Natural killer cell (primary cell): ENCODE results near the gene CDC73. TPM values are rescaled to one million over a fixed set of nuclear protein-coding genes. Genes with fewer than 3 reads are reported as not detected.

Experiments
- ATAC-seq, 3 donors: fragments of 150-1000 bp in 2 of 3; fragments of 200-7000 bp in 1 of 3; cut with Tn5 transposase; 1 replicate in 1 of 3; 2 replicates in 2 of 3; pipeline ENCODE4 v1.10.0; 2021; ENCODE audit warnings: mild to moderate bottlenecking in 2 of 3, moderate library complexity in 2 of 3
- DNase-seq, 2 donors: peaks; one replicate each; pipeline versions ENCODE4 v3.0.0 to v3.0.0-alpha.2; 2013 to 2021; ENCODE audit warnings: mixed read lengths in 1 of 2
- H3K27ac ChIP-seq: one replicate; pipeline ENCODE4 v1.5.1; 2013; ENCODE audit warnings: mild to moderate bottlenecking, low read length
- H3K27me3 ChIP-seq: one replicate; pipeline ENCODE4 v1.6.1; 2013; ENCODE audit warnings: low read length; ENCODE audit not compliant: control insufficient read depth, insufficient read depth
- H3K36me3 ChIP-seq: one replicate; pipeline ENCODE4 v1.6.1; 2013; ENCODE audit warnings: low read length; ENCODE audit not compliant: control insufficient read depth, insufficient read depth
- H3K4me1 ChIP-seq: one replicate; pipeline ENCODE4 v1.6.1; 2013; ENCODE audit warnings: low read length; ENCODE audit not compliant: control insufficient read depth, insufficient read depth
- H3K4me3 ChIP-seq: one replicate; pipeline ENCODE4 v1.5.1; 2013; ENCODE audit warnings: low read length
- H3K9me3 ChIP-seq: one replicate; pipeline ENCODE4 v1.6.1; 2013; ENCODE audit warnings: low read length; ENCODE audit not compliant: control insufficient read depth, insufficient read depth
- H3K27ac Mint-ChIP-seq, 2 donors: one replicate each; pipeline ENCODE4 v1.8.0; 2022; ENCODE audit warnings: mild to moderate bottlenecking in 2 of 2, mixed read lengths in 2 of 2, moderate library complexity in 1 of 2
- H3K27me3 Mint-ChIP-seq, 2 donors: one replicate each; pipeline ENCODE4 v1.8.0; 2022; ENCODE audit warnings: low read depth in 2 of 2, mixed read lengths in 2 of 2
- H3K36me3 Mint-ChIP-seq: one replicate; pipeline ENCODE4 v1.8.0; 2022; ENCODE audit warnings: mixed read lengths
- H3K4me1 Mint-ChIP-seq, 2 donors: one replicate each; pipeline ENCODE4 v1.8.0; 2022; ENCODE audit warnings: mixed read lengths in 2 of 2
- H3K4me3 Mint-ChIP-seq: one replicate; pipeline ENCODE4 v1.8.0; 2022; ENCODE audit warnings: mild to moderate bottlenecking, moderate library complexity, mixed read lengths
- H3K9me3 Mint-ChIP-seq, 2 donors: one replicate each; pipeline ENCODE4 v1.8.0; 2022; ENCODE audit warnings: mixed read lengths in 2 of 2
- WGBS: methylation state at CpG from one replicate; pipeline ENCODE4 v1.1.7; 2013; ENCODE audit warnings: missing lambda C conversion rate; ENCODE audit not compliant: insufficient coverage; 5-methylcytosine and 5-hydroxymethylcytosine counted together
- intact Hi-C: fragments of 100-400 bp; cut with micrococcal nuclease; formaldehyde crosslinking; loops from one replicate; pipeline ENCODE4 v1.14.2; 2022
- total RNA-seq, 4 donors: library from RNA; stranded (reverse); fragments of 120-200 nt in 1 of 4; gene quantifications; one replicate each; pipeline versions ENCODE4 v1.2.3 to v1.2.4, GENCODE V29; 2013 to 2022
- TF ChIP-seq, protein P1 (sequence below): fragments of 200-600 bp; IDR thresholded peaks from one replicate; pipeline ENCODE4 v1.8.0; 2022; ENCODE audit warnings: antibody characterized with exemption

Gene CDC73
- total RNA-seq, 3 donors from 2014 or later (not counting 1 experiment from before 2014, with no cell fraction given), result 73.2 to 86.0 (median 82.6) TPM

DNA sequence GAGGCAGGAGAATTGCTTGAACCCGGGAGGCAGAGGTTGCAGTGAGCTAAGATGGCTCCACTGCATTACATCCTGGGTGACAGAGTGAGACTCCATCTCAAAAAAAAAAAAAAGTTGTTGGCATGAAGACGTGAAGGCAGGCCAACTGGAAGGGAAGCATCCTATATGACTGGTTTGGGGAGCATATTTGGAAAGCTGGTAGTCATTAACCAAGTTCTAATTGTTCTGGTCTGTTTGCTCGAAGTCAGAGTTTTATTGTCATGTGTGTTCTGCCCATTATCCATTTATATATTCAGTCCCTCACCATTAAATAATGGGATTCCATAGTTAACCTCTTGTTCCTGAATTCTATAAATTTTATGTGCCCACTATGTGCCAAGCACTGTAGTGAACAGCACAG is 13.4 kb upstream of the CDC73 start:
- H3K4me1 ChIP-seq, result peaks cover 12% of the 10 kb centered on the region
- no peak overlapping the region for H3K4me3 ChIP-seq
- H3K27me3 ChIP-seq, result no peaks in the 10 kb centered on the region
- 70% methylated on average over 2 of the region's 3 CpGs for WGBS
- H3K4me1 Mint-ChIP-seq, result peaks cover 14 to 16% of the 10 kb centered on the region in 2 donors
- no peaks in the 10 kb centered on the region for H3K36me3 ChIP-seq
- no peak overlapping the region for H3K4me3 Mint-ChIP-seq
- H3K27ac ChIP-seq, result no peak overlapping the region
- TF ChIP-seq, protein P1, sequence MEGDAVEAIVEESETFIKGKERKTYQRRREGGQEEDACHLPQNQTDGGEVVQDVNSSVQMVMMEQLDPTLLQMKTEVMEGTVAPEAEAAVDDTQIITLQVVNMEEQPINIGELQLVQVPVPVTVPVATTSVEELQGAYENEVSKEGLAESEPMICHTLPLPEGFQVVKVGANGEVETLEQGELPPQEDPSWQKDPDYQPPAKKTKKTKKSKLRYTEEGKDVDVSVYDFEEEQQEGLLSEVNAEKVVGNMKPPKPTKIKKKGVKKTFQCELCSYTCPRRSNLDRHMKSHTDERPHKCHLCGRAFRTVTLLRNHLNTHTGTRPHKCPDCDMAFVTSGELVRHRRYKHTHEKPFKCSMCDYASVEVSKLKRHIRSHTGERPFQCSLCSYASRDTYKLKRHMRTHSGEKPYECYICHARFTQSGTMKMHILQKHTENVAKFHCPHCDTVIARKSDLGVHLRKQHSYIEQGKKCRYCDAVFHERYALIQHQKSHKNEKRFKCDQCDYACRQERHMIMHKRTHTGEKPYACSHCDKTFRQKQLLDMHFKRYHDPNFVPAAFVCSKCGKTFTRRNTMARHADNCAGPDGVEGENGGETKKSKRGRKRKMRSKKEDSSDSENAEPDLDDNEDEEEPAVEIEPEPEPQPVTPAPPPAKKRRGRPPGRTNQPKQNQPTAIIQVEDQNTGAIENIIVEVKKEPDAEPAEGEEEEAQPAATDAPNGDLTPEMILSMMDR, result no peak
- H3K27me3 Mint-ChIP-seq, result no peaks in the 10 kb centered on the region
- H3K36me3 Mint-ChIP-seq, result no peaks in the 10 kb centered on the region
- no peak overlapping the region for H3K27ac Mint-ChIP-seq
- intact Hi-C loops, result no loop called here
- no peak for DNase-seq
- no peaks in the 10 kb centered on the region for H3K9me3 Mint-ChIP-seq
- no peak for ATAC-seq
- no peaks in the 10 kb centered on the region for H3K9me3 ChIP-seq

DNA sequence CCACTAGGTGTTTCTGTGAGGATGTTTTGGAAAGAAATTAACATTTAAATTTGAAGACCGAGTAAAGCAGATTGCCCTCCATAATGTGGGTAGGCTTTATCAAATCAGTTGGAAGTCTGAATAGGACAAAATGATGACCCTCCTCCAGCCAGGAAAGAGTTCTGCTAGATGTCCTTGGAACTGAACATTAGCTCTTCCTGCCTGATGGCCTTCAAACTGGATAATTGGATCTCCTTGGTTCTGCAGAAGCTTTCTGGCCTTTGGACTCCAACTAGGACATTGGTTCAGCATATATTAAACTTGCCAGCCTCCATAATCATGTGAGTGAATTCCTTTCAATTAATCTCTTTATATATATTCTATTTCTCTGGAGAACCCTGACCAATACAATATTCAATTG is 12.2 kb upstream of the CDC73 start:
- intact Hi-C loops, result no loop called here
- ATAC-seq, result no peak
- no peaks in the 10 kb centered on the region for H3K36me3 Mint-ChIP-seq

DNA sequence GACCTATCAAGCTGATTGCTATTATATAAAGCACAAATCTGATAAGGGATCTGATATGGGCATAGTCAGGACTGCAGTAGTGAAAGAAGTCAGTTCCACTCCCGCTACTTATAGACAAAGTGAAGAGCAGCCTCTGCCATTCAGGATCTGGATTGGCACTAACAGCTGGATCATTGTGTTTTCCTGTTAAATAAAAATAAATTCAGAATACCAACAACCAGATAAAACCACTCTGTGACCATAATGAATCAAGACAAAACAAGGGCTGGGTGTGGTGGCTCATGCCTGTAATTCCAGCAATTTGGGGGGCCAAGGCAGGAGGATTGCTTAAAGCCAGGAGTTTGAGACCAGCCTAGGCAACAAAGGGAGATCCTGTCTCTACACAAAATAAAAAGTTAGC is 11.6 kb upstream of the CDC73 start:
- no peak overlapping the region for H3K4me3 ChIP-seq
- intact Hi-C loops, result no loop called here
- no peaks in the 10 kb centered on the region for H3K36me3 ChIP-seq

More for the DNA sequence above, 12.2 kb upstream of the CDC73 start:
- no peak overlapping the region for H3K4me3 Mint-ChIP-seq
- H3K9me3 Mint-ChIP-seq, result no peaks in the 10 kb centered on the region
- no peaks in the 10 kb centered on the region for H3K27me3 ChIP-seq
- no peaks in the 10 kb centered on the region for H3K36me3 ChIP-seq
- peaks cover 3% of the 10 kb centered on the region for H3K4me1 ChIP-seq
- H3K9me3 ChIP-seq, result no peaks in the 10 kb centered on the region
- DNase-seq, result no peak
- WGBS, result 94% methylated on average over 1 of the region's 1 CpG
- TF ChIP-seq, protein P1, result no peak
- H3K27ac Mint-ChIP-seq, result no peak overlapping the region
- H3K27me3 Mint-ChIP-seq, result peaks cover 0 to 7% of the 10 kb centered on the region in 2 donors
- H3K4me1 Mint-ChIP-seq, result peaks cover 5 to 7% of the 10 kb centered on the region in 2 donors
- no peak overlapping the region for H3K27ac ChIP-seq
- H3K4me3 ChIP-seq, result no peak overlapping the region

More for the DNA sequence above, 11.6 kb upstream of the CDC73 start:
- Histone ChIP-seq H3K27me3 (no peaks in the 10 kb centered on the region), H3K27ac (no peak overlapping the region), H3K9me3 (no peaks in the 10 kb centered on the region), H3K4me1 (peaks cover 3% of the 10 kb centered on the region)
- Mint-ChIP-seq H3K4me1 (peaks cover 5 to 7% of the 10 kb centered on the region in 2 donors), H3K36me3 (no peaks in the 10 kb centered on the region), H3K9me3 (no peaks in the 10 kb centered on the region), H3K27ac (no peak overlapping the region), H3K4me3 (no peak overlapping the region), H3K27me3 (peaks cover 0 to 7% of the 10 kb centered on the region in 2 donors)
- 95% methylated on average over 1 of the region's 1 CpG for WGBS
- no peak for ATAC-seq
- DNase-seq, result no peak
- TF ChIP-seq, protein P1, result no peak
